Measurements from ENCODE around the gene EZH1.

The EZH1 gene

DNA sequence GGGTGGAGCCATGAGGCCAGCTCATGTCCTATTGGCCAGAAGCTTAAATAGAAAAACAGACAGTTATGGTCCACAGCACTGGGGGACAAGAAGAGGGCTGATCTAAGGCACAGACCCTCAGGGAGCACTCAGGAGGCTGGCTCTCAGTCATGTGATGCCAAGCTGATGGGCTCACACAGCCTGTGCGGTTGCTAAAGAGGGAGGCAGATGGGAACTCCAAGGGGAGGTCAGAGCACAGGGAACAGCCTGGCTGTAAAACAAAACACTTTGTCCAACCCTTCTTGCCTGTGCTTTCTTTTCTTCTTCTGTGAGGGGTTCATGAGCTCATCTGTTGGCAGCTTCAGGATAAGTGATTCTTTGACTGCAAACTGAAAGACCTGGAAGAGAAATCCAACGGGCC lies 35.3 kb downstream of the EZH1 start:
- DNase-seq (ENCODE audit: low read depth), result no peak

GRCh38 chr17:42708588-42708987 lies 36.3 kb downstream of the EZH1 start:
- no peak for DNase-seq (ENCODE audit: low read depth)

DNA sequence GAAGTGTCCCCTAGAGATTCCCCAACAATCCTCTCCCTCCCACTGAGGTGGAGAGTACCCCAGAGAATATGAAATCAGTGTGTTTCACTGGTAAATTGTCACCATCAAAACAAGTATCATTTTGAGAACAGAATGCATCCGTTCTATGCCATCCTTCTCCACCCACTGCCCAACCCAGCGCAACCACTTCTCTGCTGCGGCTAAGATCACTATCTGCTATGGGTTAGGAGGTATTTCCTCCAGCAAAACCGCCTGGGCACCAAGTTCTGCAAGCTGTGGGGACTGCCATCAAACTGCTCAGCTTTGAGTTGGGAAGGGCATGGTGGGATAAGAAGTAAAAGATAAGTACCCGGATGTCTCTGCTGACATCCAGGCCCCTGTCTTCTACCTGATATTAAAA lies 38.1 kb downstream of the EZH1 start:
- DNase-seq (ENCODE audit: low read depth), result no peak

GRCh38 chr17:42704837-42705494 lies 39.9 kb downstream of the EZH1 start:
- DNase-seq (ENCODE audit: low read depth), result no peak

- no peak for DNase-seq (ENCODE audit: low read depth)
Observed at GRCh38 chr17:42704490-42704836, 40.4 kb downstream of the EZH1 start.

GRCh38 chr17:42702446-42702845 lies 42.4 kb downstream of the EZH1 start:
- no peak for DNase-seq (ENCODE audit: low read depth)

- no peak for DNase-seq (ENCODE audit: low read depth)
Observed at GRCh38 chr17:42700586-42701289, 44.1 kb downstream of the EZH1 start.

- DNase-seq (ENCODE audit: low read depth), result no peak
Observed at GRCh38 chr17:42699415-42699740, 45.5 kb downstream of the EZH1 start.

GRCh38 chr17:42698736-42699414 lies 46.0 kb downstream of the EZH1 start:
- DNase-seq (ENCODE audit: low read depth), result no peak

GRCh38 chr17:42697108-42697811 lies 47.6 kb downstream of the EZH1 start:
- DNase-seq (ENCODE audit: low read depth), result no peak

GRCh38 chr17:42695500-42695899 lies 49.3 kb downstream of the EZH1 start:
- DNase-seq (ENCODE audit: low read depth), result no peak

DNA sequence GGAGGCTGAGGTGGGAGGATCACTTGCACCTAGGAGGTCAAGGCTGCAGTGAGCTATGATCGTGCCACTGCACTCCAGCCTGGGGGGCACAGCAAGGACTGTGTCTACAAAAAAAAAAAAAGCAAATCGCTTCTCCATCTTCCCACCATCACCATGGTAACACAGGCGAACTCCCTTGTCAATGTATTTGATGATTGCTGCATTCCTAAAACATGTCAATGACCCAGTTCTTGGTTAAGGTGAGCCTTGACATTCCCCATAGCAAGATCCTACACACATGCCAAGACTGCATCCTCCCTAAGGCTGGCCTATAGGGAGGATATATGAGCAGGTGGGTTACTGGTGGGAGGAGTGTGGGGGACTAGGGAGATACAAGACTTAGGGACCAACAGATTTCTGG lies 50.3 kb downstream of the EZH1 start:
- no peak for DNase-seq (ENCODE audit: low read depth)

- no peak for DNase-seq (ENCODE audit: low read depth)
Observed at GRCh38 chr17:42692489-42692888, 52.4 kb downstream of the EZH1 start.

DNA sequence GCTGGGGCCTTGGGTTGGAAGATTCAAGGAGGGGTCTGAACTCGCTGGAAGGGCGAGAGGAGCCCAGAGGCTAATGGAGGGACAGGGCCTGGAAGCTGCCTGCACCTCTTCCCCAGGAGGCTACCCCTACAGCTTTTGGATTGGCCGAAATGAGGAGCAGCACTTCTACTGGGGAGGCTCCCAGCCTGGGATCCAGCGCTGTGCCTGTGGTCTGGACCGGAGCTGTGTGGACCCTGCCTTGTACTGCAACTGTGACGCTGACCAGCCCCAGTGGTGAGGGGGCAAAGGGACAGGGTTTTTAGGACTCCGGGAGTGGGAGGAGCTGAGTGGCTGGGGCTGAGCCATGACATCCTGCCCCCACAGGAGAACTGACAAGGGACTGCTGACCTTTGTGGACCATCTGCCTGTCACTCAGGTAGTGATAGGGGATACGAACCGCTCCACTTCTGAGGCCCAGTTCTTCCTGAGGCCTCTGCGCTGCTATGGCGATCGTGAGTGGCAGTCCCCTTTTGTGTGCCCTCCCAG lies 53.8 kb downstream of the EZH1 start:
- DNase-seq (ENCODE audit: low read depth), result no peak

DNA sequence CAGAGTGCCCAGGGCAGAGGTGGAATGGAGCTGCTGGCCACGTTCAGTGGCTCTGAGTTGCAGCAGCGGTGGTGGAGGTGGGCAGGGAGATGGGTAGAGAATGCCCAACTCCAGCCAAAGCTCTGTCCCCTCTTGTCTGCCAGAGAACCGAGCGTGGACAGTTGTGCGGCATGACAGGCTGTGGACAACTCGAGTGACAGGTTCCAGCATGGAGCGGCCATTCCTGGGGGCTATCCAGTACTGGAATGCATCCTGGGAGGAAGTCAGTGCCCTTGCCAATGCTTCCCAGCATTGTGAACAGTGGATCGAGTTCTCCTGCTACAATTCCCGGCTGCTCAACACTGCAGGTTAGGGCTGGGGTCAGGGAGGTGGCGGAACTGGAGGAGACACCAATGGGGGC lies 54.2 kb downstream of the EZH1 start:
- no peak for DNase-seq (ENCODE audit: low read depth)

GRCh38 chr17:42687707-42688320 lies 57.0 kb downstream of the EZH1 start:
- no peak for DNase-seq (ENCODE audit: low read depth)

- no peak for DNase-seq (ENCODE audit: low read depth)
Observed at GRCh38 chr17:42686520-42687128, 58.2 kb downstream of the EZH1 start.

DNA sequence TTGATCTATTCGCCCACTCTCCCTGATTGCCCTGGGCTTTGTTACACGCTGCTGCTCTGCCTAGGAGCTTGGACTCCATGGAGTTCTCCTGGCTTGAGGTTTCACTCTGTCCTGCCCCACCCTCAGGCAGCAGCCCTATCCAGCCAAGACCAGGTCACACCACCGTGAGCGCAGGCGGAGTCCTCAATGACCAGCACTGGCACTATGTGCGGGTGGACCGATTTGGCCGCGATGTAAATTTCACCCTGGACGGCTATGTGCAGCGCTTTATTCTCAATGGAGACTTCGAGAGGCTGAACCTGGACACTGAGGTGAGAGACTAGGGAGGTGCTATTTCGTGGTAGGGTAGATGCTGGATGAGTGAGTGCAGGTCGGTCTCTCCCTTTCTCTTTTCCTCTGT lies 59.0 kb downstream of the EZH1 start:
- DNase-seq (ENCODE audit: low read depth), result no peak

GRCh38 chr17:42684929-42685556 lies 59.8 kb downstream of the EZH1 start:
- no peak for DNase-seq (ENCODE audit: low read depth)

DNA sequence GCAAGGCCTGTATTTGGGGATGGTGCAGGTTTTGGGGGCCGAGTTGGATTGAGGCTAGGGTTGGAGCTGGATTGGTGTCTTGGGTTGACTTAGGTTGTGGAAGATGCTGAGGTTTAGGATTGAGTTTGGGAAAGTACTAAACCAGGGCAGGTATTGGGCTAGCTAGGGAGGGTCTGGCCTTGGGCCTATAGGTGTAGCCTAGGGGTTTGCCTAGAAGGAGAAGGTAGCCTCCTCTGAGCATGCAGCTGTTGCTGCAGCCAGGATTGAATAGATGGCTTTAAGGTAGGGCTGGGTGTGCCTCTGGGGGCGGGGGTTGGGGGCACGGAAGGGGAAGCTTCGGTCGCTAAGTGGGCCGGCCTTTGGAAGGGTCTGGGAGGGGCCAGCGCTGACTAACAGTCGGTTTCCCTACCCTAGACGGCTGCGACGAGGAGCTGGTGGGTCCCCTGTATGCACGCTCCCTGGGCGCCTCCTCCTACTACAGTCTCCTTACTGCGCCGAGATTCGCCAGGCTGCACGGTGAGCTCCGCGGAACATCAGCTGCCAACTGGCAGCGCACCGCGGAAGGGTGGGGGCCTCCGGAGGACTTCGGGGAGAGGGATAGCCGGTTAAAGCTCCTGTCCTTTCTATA lies 61.3 kb downstream of the EZH1 start:
- no peak for DNase-seq (ENCODE audit: low read depth)

Data from activated T-helper 9 cell treated with anti-CD3 and anti-CD28 coated beads, Interleukin-2, amount 50 U/mL, for 16 hours (primary cell).